Endodermal cell (in vitro differentiated cells): ENCODE results near the gene IRF2BPL. TPM values are rescaled to one million over a fixed set of nuclear protein-coding genes. Genes with fewer than 3 reads are reported as not detected.

Experiments
- DNase-seq: peaks from one replicate; pipeline ENCODE4 v3.0.0-alpha.2; 2017
- H3K27ac ChIP-seq: 2 replicates; pipeline ENCODE4 v1.5.1; 2013; ENCODE audit warnings: mild to moderate bottlenecking, low read depth, low read length, moderate library complexity
- H3K27me3 ChIP-seq: 2 replicates; pipeline ENCODE4 v1.6.1; 2013; ENCODE audit warnings: mild to moderate bottlenecking, low read length, moderate library complexity; ENCODE audit not compliant: insufficient read depth, control insufficient read depth, poor library complexity, severe bottlenecking
- H3K36me3 ChIP-seq: 2 replicates; pipeline ENCODE4 v1.7.0; 2013; ENCODE audit warnings: mild to moderate bottlenecking, low read length, moderate library complexity; ENCODE audit not compliant: control insufficient read depth, insufficient read depth
- H3K4me1 ChIP-seq: one replicate; pipeline ENCODE4 v1.7.0; 2013; ENCODE audit warnings: low read length; ENCODE audit not compliant: control insufficient read depth, insufficient read depth
- H3K4me3 ChIP-seq: 2 replicates; pipeline ENCODE4 v1.5.1; 2013; ENCODE audit warnings: mild to moderate bottlenecking, low read length, moderate library complexity
- H3K9ac ChIP-seq: 2 replicates; pipeline ENCODE4 v1.6.1; 2013; ENCODE audit warnings: mild to moderate bottlenecking, low read length, moderate library complexity; ENCODE audit not compliant: poor library complexity, severe bottlenecking; ENCODE audit errors: extremely low read depth
- H3K9me3 ChIP-seq: 2 replicates; pipeline ENCODE4 v1.6.1; 2013; ENCODE audit warnings: mild to moderate bottlenecking, low read length, moderate library complexity; ENCODE audit not compliant: control insufficient read depth
- H3K27ac Mint-ChIP-seq: 2 replicates; pipeline ENCODE4 v1.8.0; 2020; ENCODE audit warnings: mixed read lengths
- H3K27me3 Mint-ChIP-seq: 2 replicates; pipeline ENCODE4 v1.8.0; 2021; ENCODE audit warnings: mild to moderate bottlenecking, mixed read lengths; ENCODE audit not compliant: insufficient read depth
- H3K36me3 Mint-ChIP-seq: 2 replicates; pipeline ENCODE4 v1.8.0; 2020; ENCODE audit warnings: low read depth, mixed read lengths
- H3K4me1 Mint-ChIP-seq: 2 replicates; pipeline ENCODE4 v1.8.0; 2020; ENCODE audit warnings: mixed read lengths
- H3K4me3 Mint-ChIP-seq: 2 replicates; pipeline ENCODE4 v1.8.0; 2020; ENCODE audit warnings: mild to moderate bottlenecking, moderate library complexity, mixed read lengths
- H3K9me3 Mint-ChIP-seq: 2 replicates; pipeline ENCODE4 v1.8.0; 2020; ENCODE audit warnings: mild to moderate bottlenecking, mixed read lengths
- WGBS, 2 experiments: methylation state at CpG; one replicate each; pipeline versions ENCODE4 v1.1.5 to v1.1.7; 2013; ENCODE audit warnings: missing lambda C conversion rate in 2 of 2, mixed read lengths in 1 of 2; ENCODE audit not compliant: insufficient coverage in 1 of 2, insufficient read length in 1 of 2; 5-methylcytosine and 5-hydroxymethylcytosine counted together
- total RNA-seq, 2 donors: library from RNA; stranded (reverse); fragmentation: NEBNext Ultra II Directional in 1 of 2; extraction: Animal tissue kit (Norgen Biotek cat#: 25700) in 1 of 2; gene quantifications; 2 replicates in 1 of 2; 3 replicates in 1 of 2; pipeline ENCODE4 v1.2.1, GENCODE V29; 2021
- TF ChIP-seq, protein P1 (sequence below): fragments of 200-600 bp; sonication (generic); conservative IDR thresholded peaks from 2 replicates; pipeline ENCODE4 v1.5.0; 2021; ENCODE audit warnings: antibody characterized with exemption, mild to moderate bottlenecking

The IRF2BPL gene
- total RNA-seq, 2 donors from 2014 or later, result 34.2 to 44.3 TPM

- TF ChIP-seq, protein P1, sequence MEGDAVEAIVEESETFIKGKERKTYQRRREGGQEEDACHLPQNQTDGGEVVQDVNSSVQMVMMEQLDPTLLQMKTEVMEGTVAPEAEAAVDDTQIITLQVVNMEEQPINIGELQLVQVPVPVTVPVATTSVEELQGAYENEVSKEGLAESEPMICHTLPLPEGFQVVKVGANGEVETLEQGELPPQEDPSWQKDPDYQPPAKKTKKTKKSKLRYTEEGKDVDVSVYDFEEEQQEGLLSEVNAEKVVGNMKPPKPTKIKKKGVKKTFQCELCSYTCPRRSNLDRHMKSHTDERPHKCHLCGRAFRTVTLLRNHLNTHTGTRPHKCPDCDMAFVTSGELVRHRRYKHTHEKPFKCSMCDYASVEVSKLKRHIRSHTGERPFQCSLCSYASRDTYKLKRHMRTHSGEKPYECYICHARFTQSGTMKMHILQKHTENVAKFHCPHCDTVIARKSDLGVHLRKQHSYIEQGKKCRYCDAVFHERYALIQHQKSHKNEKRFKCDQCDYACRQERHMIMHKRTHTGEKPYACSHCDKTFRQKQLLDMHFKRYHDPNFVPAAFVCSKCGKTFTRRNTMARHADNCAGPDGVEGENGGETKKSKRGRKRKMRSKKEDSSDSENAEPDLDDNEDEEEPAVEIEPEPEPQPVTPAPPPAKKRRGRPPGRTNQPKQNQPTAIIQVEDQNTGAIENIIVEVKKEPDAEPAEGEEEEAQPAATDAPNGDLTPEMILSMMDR, result no peak
- H3K36me3 ChIP-seq, result no peaks in the 10 kb centered on the region
Observed at GRCh38 chr14:77058785-77059184, 30.3 kb upstream of the IRF2BPL start.

GRCh38 chr14:77058117-77058516 lies 29.6 kb upstream of the IRF2BPL start:
- H3K27ac Mint-ChIP-seq, result no peak overlapping the region
- TF ChIP-seq, protein P1, result no peak
- H3K36me3 Mint-ChIP-seq, result no peaks in the 10 kb centered on the region
- no peak overlapping the region for H3K4me3 Mint-ChIP-seq
- H3K9me3 Mint-ChIP-seq, result peaks cover 6% of the 10 kb centered on the region
- H3K4me3 ChIP-seq, result no peak overlapping the region
- no peak for DNase-seq
- H3K27ac ChIP-seq, result peak overlapping the region; percentile 0
- H3K4me1 ChIP-seq, result no peaks in the 10 kb centered on the region
- H3K9ac ChIP-seq, result no peak overlapping the region
- 95 to 98% methylated on average over 5 to 9 of the region's 9 CpGs for WGBS, 2 experiments
- peaks cover 2% of the 10 kb centered on the region for H3K27me3 Mint-ChIP-seq
- peaks cover 5% of the 10 kb centered on the region for H3K9me3 ChIP-seq
- H3K27me3 ChIP-seq, result no peaks in the 10 kb centered on the region
- peaks cover 9% of the 10 kb centered on the region for H3K4me1 Mint-ChIP-seq
- H3K36me3 ChIP-seq, result no peaks in the 10 kb centered on the region

More at GRCh38 chr14:77058785-77059184, 30.3 kb upstream of the IRF2BPL start:
- H3K27me3 ChIP-seq, result no peaks in the 10 kb centered on the region
- H3K4me3 ChIP-seq, result no peak overlapping the region
- Mint-ChIP-seq H3K27ac (peak overlapping the region; percentile 33), H3K9me3 (peaks cover 6% of the 10 kb centered on the region), H3K27me3 (peaks cover 2% of the 10 kb centered on the region), H3K36me3 (no peaks in the 10 kb centered on the region), H3K4me3 (no peak overlapping the region), H3K4me1 (peaks cover 5% of the 10 kb centered on the region)
- H3K27ac ChIP-seq, result peak overlapping the region; percentile 79
- WGBS, 2 experiments, result 92 to 93% methylated on average over 6 to 9 of the region's 9 CpGs
- H3K9me3 ChIP-seq, result peaks cover 5% of the 10 kb centered on the region
- DNase-seq, result no peak
- H3K4me1 ChIP-seq, result no peaks in the 10 kb centered on the region
- H3K9ac ChIP-seq, result no peak overlapping the region

- Mint-ChIP-seq H3K9me3 (peaks cover 6% of the 10 kb centered on the region), H3K4me3 (no peak overlapping the region), H3K36me3 (no peaks in the 10 kb centered on the region), H3K27me3 (peaks cover 2% of the 10 kb centered on the region), H3K4me1 (peaks cover 9% of the 10 kb centered on the region), H3K27ac (no peak overlapping the region)
- H3K9me3 ChIP-seq, result peaks cover 5% of the 10 kb centered on the region
- no peak overlapping the region for H3K9ac ChIP-seq
- no peaks in the 10 kb centered on the region for H3K27me3 ChIP-seq
- H3K36me3 ChIP-seq, result no peaks in the 10 kb centered on the region
- H3K4me1 ChIP-seq, result no peaks in the 10 kb centered on the region
- TF ChIP-seq, protein P1, result no peak
- H3K27ac ChIP-seq, result no peak overlapping the region
- no peak for DNase-seq
- H3K4me3 ChIP-seq, result no peak overlapping the region
- 80 to 89% methylated on average over 1 to 3 of the region's 3 CpGs for WGBS, 2 experiments
Observed at GRCh38 chr14:77055981-77056380, 27.5 kb upstream of the IRF2BPL start.
